Upper lobe of left lung (tissue), 4 donors: Measurements from ENCODE around the gene TMEM119.

Experiments
- POLR2A ChIP-seq, 4 donors: fragments of 450-650 bp; IDR thresholded peaks; one replicate each; pipeline ENCODE4 v1.5.1; 2016 to 2017; ENCODE audit warnings: antibody characterized with exemption in 4 of 4, mild to moderate bottlenecking in 2 of 4
- TF ChIP-seq, protein P1 (sequence below), 6 experiments: fragments of 450-650 bp in 4 of 6; fragments of 200-600 bp in 2 of 6; sonication (generic) in 2 of 6; IDR thresholded peaks; one replicate each; pipeline ENCODE4 v1.5.1; 2016 to 2019; ENCODE audit warnings: antibody characterized with exemption in 6 of 6

DNA sequence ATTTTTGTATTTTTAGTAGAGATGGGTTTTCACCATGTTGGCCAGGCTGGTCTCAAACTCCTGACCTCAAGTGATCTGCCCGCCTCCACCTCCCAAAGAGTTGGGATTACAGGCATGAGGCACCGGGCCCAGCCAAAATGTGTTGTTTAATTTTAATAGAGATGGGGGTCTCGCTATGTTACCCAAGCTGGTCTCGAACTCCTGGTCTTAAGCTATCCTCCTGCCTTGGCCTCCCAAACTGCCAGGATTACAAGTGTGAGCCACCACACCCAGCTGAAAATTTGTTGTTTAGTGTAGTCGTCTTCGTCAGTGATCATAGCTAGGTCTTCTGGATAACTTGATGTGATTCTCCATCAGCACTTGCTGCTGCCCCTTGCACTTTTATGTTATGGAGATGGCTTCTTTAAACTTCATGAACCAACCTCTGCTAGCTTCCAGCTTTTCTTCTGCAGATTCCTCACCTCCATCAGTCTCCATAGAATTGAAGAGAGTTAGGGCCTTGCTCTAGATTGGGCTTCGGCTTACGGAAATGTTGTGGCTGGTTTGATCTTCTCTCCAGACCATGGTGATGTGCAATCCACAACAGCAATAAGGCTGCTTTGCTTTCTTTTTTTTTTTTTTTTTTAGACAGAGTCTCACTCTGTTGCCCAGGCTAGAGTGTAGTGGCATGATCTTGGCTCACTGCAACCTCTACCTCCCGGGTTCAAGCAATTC, 22.5 kb downstream of the TMEM119 start:
- TF ChIP-seq, protein P1, sequence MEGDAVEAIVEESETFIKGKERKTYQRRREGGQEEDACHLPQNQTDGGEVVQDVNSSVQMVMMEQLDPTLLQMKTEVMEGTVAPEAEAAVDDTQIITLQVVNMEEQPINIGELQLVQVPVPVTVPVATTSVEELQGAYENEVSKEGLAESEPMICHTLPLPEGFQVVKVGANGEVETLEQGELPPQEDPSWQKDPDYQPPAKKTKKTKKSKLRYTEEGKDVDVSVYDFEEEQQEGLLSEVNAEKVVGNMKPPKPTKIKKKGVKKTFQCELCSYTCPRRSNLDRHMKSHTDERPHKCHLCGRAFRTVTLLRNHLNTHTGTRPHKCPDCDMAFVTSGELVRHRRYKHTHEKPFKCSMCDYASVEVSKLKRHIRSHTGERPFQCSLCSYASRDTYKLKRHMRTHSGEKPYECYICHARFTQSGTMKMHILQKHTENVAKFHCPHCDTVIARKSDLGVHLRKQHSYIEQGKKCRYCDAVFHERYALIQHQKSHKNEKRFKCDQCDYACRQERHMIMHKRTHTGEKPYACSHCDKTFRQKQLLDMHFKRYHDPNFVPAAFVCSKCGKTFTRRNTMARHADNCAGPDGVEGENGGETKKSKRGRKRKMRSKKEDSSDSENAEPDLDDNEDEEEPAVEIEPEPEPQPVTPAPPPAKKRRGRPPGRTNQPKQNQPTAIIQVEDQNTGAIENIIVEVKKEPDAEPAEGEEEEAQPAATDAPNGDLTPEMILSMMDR (IDR thresholded peaks at IDR 0.05): no peak
- TF ChIP-seq POLR2A (IDR thresholded peaks at IDR 0.05): no peak
